ENCODE measurements around the gene SPANXC. TPM values are rescaled to one million over a fixed set of nuclear protein-coding genes. Genes with fewer than 3 reads are reported as not detected.
A peak's percentile ranks its signal among the peaks of the same experiment; 100 is the strongest.
"Not testable (repeated sequence)": the region's sequence is repeated elsewhere in the genome, so short reads cannot be mapped to it uniquely, and the experiment has no call there.

The SPANXC gene
- total RNA-seq (not detected in 2 replicates), polyA plus RNA-seq (not detected in 2 replicates), polyA minus RNA-seq (ENCODE audit: low replicate concordance) (not detected in 2 replicates)
- polyA plus RNA-seq (2012): not detected in 2 replicates

GRCh38 chrX:141242417-141242816, at the start of gene SPANXC:
Gene SPANXC (minus strand): TSS chrX:141242517. CDS start chrX:141242457, 60 bp downstream.
- H3K36me3 ChIP-seq (ENCODE audit: control insufficient read depth, insufficient read depth, low read length); H3K4me1 ChIP-seq (ENCODE audit: control insufficient read depth, extremely low read depth, insufficient read depth, low read length); H3K27me3 ChIP-seq (ENCODE audit: control insufficient read depth, insufficient read depth, low read length); H3K4me2 ChIP-seq (ENCODE audit: extremely low read depth, insufficient read depth, low read length); H3K9me3 ChIP-seq (ENCODE audit: control insufficient read depth, insufficient read depth, low read depth, low read length); H3K79me2 ChIP-seq (ENCODE audit: control insufficient read depth, insufficient read depth, low read length); H4K20me1 ChIP-seq (ENCODE audit: control insufficient read depth, extremely low read depth, insufficient read depth, low read length); H3K27ac ChIP-seq (ENCODE audit: insufficient read depth, low read length); H3K9ac ChIP-seq (ENCODE audit: insufficient read depth, low read length); DNase-seq (ENCODE audit: low read depth in 2 of 2); H2AFZ ChIP-seq (ENCODE audit: low read length); H3K4me3 ChIP-seq (replicated peaks in 1 of 4; ENCODE audit: control extremely low read depth in 1 of 4, insufficient read depth in 1 of 4, low read depth in 3 of 4, low read length in 4 of 4): not testable (repeated sequence)

GRCh38 chrX:141279476-141279875, 37.2 kb upstream of the SPANXC start:
- H2AFZ ChIP-seq (ENCODE audit: low read length): peak overlapping the region; percentile 20
- peak in 1 of 2 donors; percentile 8 for DNase-seq (ENCODE audit: low read depth in 2 of 2)
- no peaks in the 10 kb centered on the region for H3K36me3 ChIP-seq (ENCODE audit: control insufficient read depth, insufficient read depth, low read length)
- no peaks in the 10 kb centered on the region for H3K79me2 ChIP-seq (ENCODE audit: control insufficient read depth, insufficient read depth, low read length)
- H3K27me3 ChIP-seq (ENCODE audit: control insufficient read depth, insufficient read depth, low read length): no peaks in the 10 kb centered on the region
- peak overlapping the region; percentile 15 for H3K4me2 ChIP-seq (ENCODE audit: extremely low read depth, insufficient read depth, low read length)
- H3K4me1 ChIP-seq (ENCODE audit: control insufficient read depth, extremely low read depth, insufficient read depth, low read length): no peaks in the 10 kb centered on the region
- no peaks in the 10 kb centered on the region for H4K20me1 ChIP-seq (ENCODE audit: control insufficient read depth, extremely low read depth, insufficient read depth, low read length)
- TF ChIP-seq EZH2 (IDR thresholded peaks at IDR 0.05; ENCODE audit: low read length, missing control alignments) (no peak), CTCF (conservative IDR thresholded peaks at IDR 0.05 in 1 of 2, IDR thresholded peaks at IDR 0.05 in 1 of 2; ENCODE audit: low read depth in 1 of 2, low read length in 2 of 2) (no peak)
- H3K9me3 ChIP-seq (ENCODE audit: control insufficient read depth, insufficient read depth, low read depth, low read length): no peaks in the 10 kb centered on the region
- H3K9ac ChIP-seq (ENCODE audit: insufficient read depth, low read length): no peak overlapping the region
- H3K4me3 ChIP-seq (replicated peaks in 1 of 4; ENCODE audit: control extremely low read depth in 1 of 4, insufficient read depth in 1 of 4, low read depth in 3 of 4, low read length in 4 of 4): no peak overlapping the region
- no peak overlapping the region for H3K27ac ChIP-seq (ENCODE audit: insufficient read depth, low read length)

GRCh38 chrX:141278306-141278705, 36.0 kb upstream of the SPANXC start:
- peak; percentile 3 to 32 for DNase-seq (ENCODE audit: low read depth in 2 of 2)
- Histone ChIP-seq H3K9me3 (ENCODE audit: control insufficient read depth, insufficient read depth, low read depth, low read length) (no peaks in the 10 kb centered on the region), H2AFZ (ENCODE audit: low read length) (no peak overlapping the region), H3K4me2 (ENCODE audit: extremely low read depth, insufficient read depth, low read length) (no peak overlapping the region), H3K9ac (ENCODE audit: insufficient read depth, low read length) (no peak overlapping the region), H3K36me3 (ENCODE audit: control insufficient read depth, insufficient read depth, low read length) (no peaks in the 10 kb centered on the region), H3K27me3 (ENCODE audit: control insufficient read depth, insufficient read depth, low read length) (no peaks in the 10 kb centered on the region), H3K4me1 (ENCODE audit: control insufficient read depth, extremely low read depth, insufficient read depth, low read length) (no peaks in the 10 kb centered on the region), H3K27ac (ENCODE audit: insufficient read depth, low read length) (no peak overlapping the region), H3K4me3 (replicated peaks in 1 of 4; ENCODE audit: control extremely low read depth in 1 of 4, insufficient read depth in 1 of 4, low read depth in 3 of 4, low read length in 4 of 4) (no peak overlapping the region), H4K20me1 (ENCODE audit: control insufficient read depth, extremely low read depth, insufficient read depth, low read length) (no peaks in the 10 kb centered on the region), H3K79me2 (ENCODE audit: control insufficient read depth, insufficient read depth, low read length) (no peaks in the 10 kb centered on the region)
- TF ChIP-seq CTCF (conservative IDR thresholded peaks at IDR 0.05 in 1 of 2, IDR thresholded peaks at IDR 0.05 in 1 of 2; ENCODE audit: low read depth in 1 of 2, low read length in 2 of 2) (peak; percentile 48 to 69), EZH2 (IDR thresholded peaks at IDR 0.05; ENCODE audit: low read length, missing control alignments) (no peak)

All from fibroblast of lung (primary cell).